ENCODE data around the gene C1QTNF6. TPM values are rescaled to one million over a fixed set of nuclear protein-coding genes. Genes with fewer than 3 reads are reported as not detected.

Gene C1QTNF6
- total and polyA plus RNA-seq, 10 donors = 5.3 to 10.3 (median 7.6) TPM

- no peaks in the 10 kb centered on the region for H3K9me3 ChIP-seq
- H3K36me3 ChIP-seq = peaks cover 0 to 10% (median 3%) of the 10 kb centered on the region in 6 donors
- peaks cover 21 to 78% (median 44%) of the 10 kb centered on the region in 6 donors for H3K4me1 ChIP-seq
- intact Hi-C loops (cut with DNase I; ENCODE audit: low total_unique reads) = no loop called here
- TF ChIP-seq POLR2A (IDR thresholded peaks at IDR 0.05) = no peak
- TF ChIP-seq POLR2AphosphoS5 (IDR thresholded peaks at IDR 0.05) = peak in 1 of 3 donors; percentile 23
- no peak overlapping the region for H3K4me3 ChIP-seq
- 84 to 91% (median 90%) methylated on average over 28 to 31 of the region's 31 CpGs for WGBS, 5 donors
- H3K27me3 ChIP-seq (replicated peaks in 1 of 7) = no peaks in the 10 kb centered on the region
- peak; percentile 74 for DNase-seq
- H3K27ac ChIP-seq = peak overlapping the region in 3 of 8 donors; percentile 64 to 84 (median 70)
Measured at GRCh38 chr22:37179622-37180420, 8.2 kb downstream of the C1QTNF6 start.

- Histone ChIP-seq H3K4me1 (peaks cover 21 to 72% (median 43%) of the 10 kb centered on the region in 6 donors), H3K36me3 (peaks cover 0 to 10% (median 3%) of the 10 kb centered on the region in 6 donors), H3K9me3 (no peaks in the 10 kb centered on the region), H3K27me3 (replicated peaks in 1 of 7) (no peaks in the 10 kb centered on the region), H3K4me3 (no peak overlapping the region), H3K27ac (peak overlapping the region in 5 of 8 donors; percentile 63 to 84 (median 70))
- WGBS, 5 donors = 60 to 93% (median 86%) methylated on average over 10 of the region's 10 CpGs
- intact Hi-C loops (cut with DNase I; ENCODE audit: low total_unique reads) = no loop called here
- no peak for TF ChIP-seq POLR2A (IDR thresholded peaks at IDR 0.05)
- peak in 1 of 3 donors; percentile 0 for TF ChIP-seq POLR2AphosphoS5 (IDR thresholded peaks at IDR 0.05)
- DNase-seq = no peak
Measured at GRCh38 chr22:37179126-37179470, 8.9 kb downstream of the C1QTNF6 start.

- Histone ChIP-seq H3K9me3 (no peaks in the 10 kb centered on the region), H3K4me1 (peaks cover 21 to 66% (median 40%) of the 10 kb centered on the region in 6 donors), H3K4me3 (no peak overlapping the region), H3K36me3 (peaks cover 0 to 10% (median 3%) of the 10 kb centered on the region in 6 donors), H3K27me3 (replicated peaks in 1 of 7) (no peaks in the 10 kb centered on the region), H3K27ac (peak overlapping the region in 7 of 8 donors; percentile 54 to 84 (median 64))
- TF ChIP-seq POLR2AphosphoS5 (IDR thresholded peaks at IDR 0.05) (peak; percentile 9 to 39 (median 38)), POLR2A (IDR thresholded peaks at IDR 0.05) (no peak)
- WGBS, 5 donors = 53 to 73% (median 63%) methylated on average over 15 to 17 of the region's 17 CpGs
- DNase-seq = peak; percentile 78
- intact Hi-C loops (cut with DNase I; ENCODE audit: low total_unique reads) = no loop called here
Measured at GRCh38 chr22:37178350-37179125, 9.5 kb downstream of the C1QTNF6 start.

GRCh38 chr22:37177755-37178154 lies 10.3 kb downstream of the C1QTNF6 start:
- H3K4me3 ChIP-seq = no peak overlapping the region
- TF ChIP-seq POLR2AphosphoS5 (IDR thresholded peaks at IDR 0.05) (no peak), POLR2A (IDR thresholded peaks at IDR 0.05) (no peak), CTCF (IDR thresholded peaks at IDR 0.05 in 8 of 11, conservative IDR thresholded peaks at IDR 0.05 in 3 of 11) (no peak)
- H3K27me3 ChIP-seq (replicated peaks in 1 of 7) = no peaks in the 10 kb centered on the region
- peaks cover 0 to 10% (median 3%) of the 10 kb centered on the region in 6 donors for H3K36me3 ChIP-seq
- H3K27ac ChIP-seq = peak overlapping the region in 7 of 8 donors; percentile 54 to 84 (median 64)
- H3K4me1 ChIP-seq = peaks cover 21 to 58% (median 38%) of the 10 kb centered on the region in 6 donors
- intact Hi-C loops (cut with DNase I; ENCODE audit: low total_unique reads) = no loop called here
- no peaks in the 10 kb centered on the region for H3K9me3 ChIP-seq
- 90 to 98% (median 95%) methylated on average over 3 of the region's 3 CpGs for WGBS, 5 donors
- no peak for DNase-seq

- peaks cover 0 to 5% (median 2%) of the 10 kb centered on the region in 6 donors for H3K36me3 ChIP-seq
- H3K4me1 ChIP-seq = peaks cover 21 to 58% (median 38%) of the 10 kb centered on the region in 6 donors
Measured at GRCh38 chr22:37177221-37177620, 10.8 kb downstream of the C1QTNF6 start.

More at GRCh38 chr22:37177221-37177620, 10.8 kb downstream of the C1QTNF6 start:
- Histone ChIP-seq H3K27me3 (replicated peaks in 1 of 7) (no peaks in the 10 kb centered on the region), H3K4me3 (peak overlapping the region in 1 of 8 donors; percentile 53), H3K9me3 (no peaks in the 10 kb centered on the region), H3K27ac (peak overlapping the region in 7 of 8 donors; percentile 58 to 84 (median 70))
- peak; percentile 72 for DNase-seq
- no peak for TF ChIP-seq POLR2AphosphoS5 (IDR thresholded peaks at IDR 0.05)
- no peak for TF ChIP-seq CTCF (IDR thresholded peaks at IDR 0.05 in 8 of 11, conservative IDR thresholded peaks at IDR 0.05 in 3 of 11)
- TF ChIP-seq POLR2A (IDR thresholded peaks at IDR 0.05) = no peak
- intact Hi-C loops (cut with DNase I; ENCODE audit: low total_unique reads) = no loop called here
- WGBS, 5 donors = 56 to 82% (median 72%) methylated on average over 5 of the region's 5 CpGs

Data from spleen (tissue), 11 donors.